Measurements from ENCODE around the gene IQSEC1.
"Not testable (repeated sequence)": the region's sequence is repeated elsewhere in the genome, so short reads cannot be mapped to it uniquely, and the experiment has no call there.

The IQSEC1 gene

GRCh38 chr3:12861611-12862010 is 211.6 kb downstream of the IQSEC1 start:
- no peak for DNase-seq

- DNase-seq, result no peak
These were observed 213.4 kb downstream of the IQSEC1 start for GRCh38 chr3:12859840-12860239.

GRCh38 chr3:12856626-12857025 is 216.6 kb downstream of the IQSEC1 start:
- no peak for DNase-seq

- DNase-seq, result no peak
These were observed 218.7 kb downstream of the IQSEC1 start for GRCh38 chr3:12854565-12854964.

GRCh38 chr3:12853847-12854246 is 219.4 kb downstream of the IQSEC1 start:
- DNase-seq, result not testable (repeated sequence)

- no peak for DNase-seq
These were observed 221.0 kb downstream of the IQSEC1 start for GRCh38 chr3:12852201-12852600.

Data from activated naive CD4-positive, alpha-beta T cell (primary cell).